HG03175 (cell line): Measurements from ENCODE around the gene CGB2.
"Not testable (repeated sequence)": the region's sequence is repeated elsewhere in the genome, so short reads cannot be mapped to it uniquely, and the experiment has no call there.

Experiments used
- ATAC-seq: cut with Tn5 transposase; IDR thresholded peaks from one replicate; pipeline ENCODE4 v1.9.1; 2021; ENCODE audit warnings: mild to moderate bottlenecking, moderate library complexity; ENCODE audit not compliant: unreplicated experiment

CGB2 gene

DNA sequence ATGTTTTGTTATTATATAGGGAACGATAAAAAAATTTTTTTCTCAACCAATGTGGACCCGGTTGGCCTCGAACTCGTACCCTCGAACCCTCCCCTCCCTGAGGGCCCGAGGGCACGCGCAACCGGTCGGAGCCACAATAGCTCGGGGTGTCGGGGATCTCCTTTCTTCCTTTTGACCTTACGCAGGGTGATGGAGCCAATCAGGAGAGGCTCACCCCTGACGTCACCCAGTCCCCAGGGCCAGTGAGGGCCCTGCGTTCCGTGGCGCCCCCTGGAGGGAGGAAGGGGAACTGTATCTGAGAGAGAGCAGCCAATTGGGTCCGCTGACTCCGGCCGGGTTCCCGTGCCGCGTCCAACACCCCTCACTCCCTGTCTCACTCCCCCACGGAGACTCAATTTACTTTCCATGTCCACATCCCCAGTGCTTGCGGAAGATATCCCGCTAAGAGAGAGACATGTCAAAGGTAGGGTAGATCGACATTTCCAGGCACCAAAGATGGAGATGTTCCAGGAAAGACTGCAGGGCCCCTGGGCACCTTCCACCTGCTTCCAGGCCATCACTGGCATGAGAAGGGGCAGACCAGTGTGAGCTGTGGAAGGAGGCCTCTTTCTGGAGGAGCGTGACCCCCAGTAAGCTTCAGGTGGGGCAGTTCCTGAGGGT, at the start of gene CGB2:
CGB2 (plus strand) TSS at position 249 of the 660 bp plus-strand sequence; CDS start at position 455, 206 bp downstream.
- not testable (repeated sequence) for ATAC-seq

DNA sequence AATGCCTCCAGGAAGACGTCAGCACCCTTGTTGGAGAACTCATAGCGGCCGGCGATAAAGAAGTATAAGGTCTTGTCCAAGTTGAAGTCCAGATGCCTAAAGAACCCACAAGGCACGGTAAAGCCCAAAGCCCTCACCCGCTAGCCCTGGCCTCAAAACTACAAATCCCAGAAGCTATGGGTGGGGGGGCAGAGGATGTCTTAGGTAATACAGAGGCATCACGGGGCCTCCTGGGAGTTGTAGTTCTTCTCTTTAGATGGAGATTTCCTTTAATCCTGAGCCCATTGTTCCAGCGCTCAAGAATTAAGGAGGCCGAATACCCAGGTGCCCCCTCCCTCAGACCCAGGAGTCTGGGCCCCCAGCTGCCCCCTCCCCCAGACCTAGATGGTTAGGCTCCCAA, 49.4 kb upstream of the CGB2 start:
- ATAC-seq = no peak

- ATAC-seq = no peak
These were observed 46.0 kb upstream of the CGB2 start for GRCh38 chr19:48985711-48986110.

- no peak for ATAC-seq
These were observed 45.5 kb upstream of the CGB2 start for GRCh38 chr19:48986211-48986610.

GRCh38 chr19:48987323-48987722, 44.4 kb upstream of the CGB2 start:
- no peak for ATAC-seq

GRCh38 chr19:48988286-48988685, 43.4 kb upstream of the CGB2 start:
- no peak for ATAC-seq

- no peak for ATAC-seq
These were observed 42.8 kb upstream of the CGB2 start for GRCh38 chr19:48988860-48989259.

DNA sequence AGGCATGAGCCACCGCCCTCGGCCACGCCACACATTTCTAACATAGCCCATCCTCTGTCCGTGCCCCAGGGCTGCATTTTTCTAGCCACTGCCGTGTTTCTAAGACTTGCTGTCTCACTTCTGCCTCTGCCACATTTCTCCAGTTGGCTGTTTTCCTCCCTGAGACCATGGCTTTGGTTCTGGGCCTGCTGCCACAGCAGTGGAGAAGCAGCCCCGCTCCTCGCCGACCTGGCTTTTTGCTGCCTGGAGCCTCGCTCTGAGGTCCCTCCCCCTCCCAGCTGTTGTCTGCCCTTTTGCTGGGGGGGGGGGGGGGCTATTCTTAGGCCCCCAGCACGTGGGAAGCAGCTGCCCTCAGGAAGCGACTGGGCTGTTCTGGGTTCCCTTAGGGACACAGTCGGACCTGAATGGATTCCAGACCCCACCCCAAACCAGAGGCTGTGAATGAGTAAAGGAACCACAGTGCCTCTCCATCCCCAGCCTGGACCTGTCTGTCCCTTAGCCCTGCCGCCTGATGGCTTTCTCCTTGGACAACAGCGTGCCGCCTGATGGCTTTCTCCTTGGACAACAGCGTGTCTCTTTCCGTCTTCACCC, 41.9 kb upstream of the CGB2 start:
- ATAC-seq = no peak

- ATAC-seq = no peak
These were observed 41.3 kb upstream of the CGB2 start for GRCh38 chr19:48990400-48990799.

GRCh38 chr19:48991011-48991609, 40.6 kb upstream of the CGB2 start:
- ATAC-seq = no peak

DNA sequence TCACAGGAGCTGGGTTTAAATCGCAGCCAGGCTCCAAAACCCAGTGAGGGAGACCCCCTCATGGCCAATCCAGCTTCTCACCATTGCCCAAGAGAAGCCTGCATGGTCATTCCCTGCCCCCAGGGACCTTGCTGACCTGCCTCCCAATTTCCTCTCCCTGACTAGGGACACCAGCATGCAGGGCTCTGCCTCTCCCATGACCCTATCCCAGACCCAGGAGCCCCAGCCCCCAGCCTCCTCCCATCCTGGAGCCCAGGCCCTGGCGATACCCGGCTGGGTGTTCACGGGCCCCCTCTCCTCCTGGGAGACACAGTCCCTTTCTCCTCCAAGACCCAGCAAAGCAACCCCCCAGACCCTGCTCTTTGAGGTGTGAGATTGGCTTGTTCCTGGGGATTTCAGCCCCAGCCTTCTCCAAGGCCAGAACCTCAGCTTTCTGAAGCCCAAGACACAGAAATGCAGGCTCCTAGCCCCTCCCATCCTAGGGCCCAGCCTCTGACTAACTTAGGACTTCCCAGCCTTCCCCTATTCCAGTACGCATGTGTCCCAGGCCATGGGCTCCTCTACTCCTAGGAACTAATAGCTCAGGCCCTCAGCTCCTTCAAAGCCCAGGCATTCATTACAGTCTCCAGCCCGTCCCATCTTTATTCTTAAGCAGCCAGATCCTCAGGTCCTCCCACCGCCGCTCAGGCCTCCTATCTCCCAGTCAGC, 39.7 kb upstream of the CGB2 start:
- ATAC-seq = no peak

GRCh38 chr19:48992581-48993174, 39.0 kb upstream of the CGB2 start:
- no peak for ATAC-seq

DNA sequence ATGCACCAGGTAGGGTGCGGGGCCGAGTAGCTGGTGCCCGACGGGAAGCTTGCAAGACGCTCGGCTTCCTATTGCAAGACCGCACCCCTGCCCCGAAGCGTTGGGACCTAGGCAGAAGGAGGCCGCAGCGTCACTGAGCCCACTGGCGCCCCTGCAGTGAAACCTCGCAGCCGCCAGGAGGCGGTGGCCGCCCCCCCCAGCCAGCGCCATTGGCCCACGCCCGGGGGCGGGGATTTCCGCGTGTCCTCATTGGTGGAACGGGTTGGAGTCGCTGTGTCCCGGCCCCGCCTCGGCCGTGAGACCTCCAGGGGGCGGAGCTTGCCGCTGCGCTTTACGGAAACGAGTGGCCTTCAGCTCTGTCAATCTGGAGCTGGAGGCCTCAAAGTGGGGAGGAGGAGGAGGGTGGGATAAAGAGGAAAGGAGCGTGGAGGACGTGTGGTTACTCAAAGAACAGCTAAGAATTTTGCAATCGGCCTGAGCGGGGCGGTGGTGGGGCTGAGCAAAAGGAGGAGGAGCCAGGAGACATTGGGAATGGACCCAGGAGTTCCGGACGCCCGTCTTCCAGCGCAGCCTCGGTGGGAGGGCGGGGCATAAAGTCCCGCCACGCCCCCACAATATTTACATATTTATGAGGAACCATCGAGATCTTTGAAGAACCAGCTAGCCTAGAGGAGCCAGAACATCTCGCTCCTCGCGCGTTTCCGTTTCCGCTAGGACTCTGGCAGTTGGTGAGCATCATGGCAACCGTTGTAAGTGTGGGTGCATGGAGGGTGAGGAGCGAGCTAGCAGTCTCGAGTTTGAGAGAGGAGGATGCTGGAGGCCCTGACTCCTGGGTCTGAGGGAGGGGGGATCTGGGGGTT, 38.3 kb upstream of the CGB2 start, which contains the start of the genes GYS1 and RUVBL2:
GYS1 (minus strand) TSS at position 135 of the 860 bp plus-strand sequence. CDS start 197 bp downstream, outside the sequence.
RUVBL2 (plus strand) TSS at position 713 of the 860 bp plus-strand sequence; CDS start at position 738, 25 bp downstream.
- ATAC-seq = peak; percentile 89

DNA sequence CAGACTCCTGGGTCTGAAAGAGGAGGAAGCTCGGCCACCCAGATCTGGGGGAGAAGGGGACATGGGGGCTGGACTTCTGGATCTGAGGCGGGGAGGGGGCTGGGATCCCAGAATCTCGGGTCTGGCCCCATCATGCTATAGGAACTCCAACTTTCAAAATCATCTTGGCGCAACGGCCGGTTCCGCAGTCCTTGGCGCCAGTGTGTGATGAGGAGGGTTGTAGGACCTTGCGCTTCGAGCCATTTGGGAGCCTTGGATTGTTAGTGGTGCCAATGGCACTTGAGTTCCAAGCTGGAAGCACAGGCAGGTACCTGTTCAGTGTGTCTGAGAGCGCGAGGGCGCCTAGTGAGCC, 37.7 kb upstream of the CGB2 start:
- no peak for ATAC-seq

- ATAC-seq = no peak
These were observed 33.7 kb upstream of the CGB2 start for GRCh38 chr19:48997972-48998371.

DNA sequence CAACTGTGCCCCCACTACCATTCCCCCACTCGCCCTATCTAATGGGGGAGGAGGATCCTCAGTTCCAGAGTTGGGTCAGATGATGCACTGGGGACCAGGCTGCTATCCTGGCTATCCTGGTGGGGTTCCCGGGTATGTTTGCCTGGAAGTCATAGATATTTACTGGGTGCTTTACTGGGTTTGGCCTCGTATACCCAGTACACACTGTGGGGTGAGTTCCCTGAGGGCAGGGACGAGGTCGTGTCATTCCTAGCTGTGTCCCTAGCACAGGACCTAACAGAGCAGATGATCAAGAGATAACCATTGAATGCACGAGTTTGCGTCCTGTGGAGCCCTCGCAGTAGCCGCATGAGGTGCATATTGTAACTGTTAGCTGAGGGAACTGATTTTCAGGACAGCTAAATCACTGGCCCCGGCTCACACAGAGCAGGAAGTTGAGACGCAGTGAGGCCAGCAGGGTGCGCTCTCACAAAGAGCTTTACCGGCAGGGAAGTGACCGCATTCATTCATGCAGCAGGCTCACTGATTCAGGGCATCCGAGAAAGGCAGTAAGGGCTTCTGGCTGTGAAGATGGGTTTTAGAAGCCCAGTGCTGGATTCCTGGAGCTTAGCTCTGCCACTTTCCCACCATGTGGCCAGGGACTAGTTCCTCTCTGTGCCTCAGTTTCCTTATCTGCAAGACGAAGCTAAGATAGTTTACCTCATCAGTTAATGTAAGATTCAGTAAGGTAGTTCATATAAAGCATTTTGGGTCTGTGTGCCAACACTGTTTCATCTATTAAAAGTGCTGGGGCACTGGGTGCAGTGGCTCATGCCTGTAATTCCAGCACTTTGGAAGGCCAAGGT, 32.0 kb upstream of the CGB2 start:
- no peak for ATAC-seq

- ATAC-seq = no peak
These were observed 27.6 kb upstream of the CGB2 start for GRCh38 chr19:49004133-49004532.

DNA sequence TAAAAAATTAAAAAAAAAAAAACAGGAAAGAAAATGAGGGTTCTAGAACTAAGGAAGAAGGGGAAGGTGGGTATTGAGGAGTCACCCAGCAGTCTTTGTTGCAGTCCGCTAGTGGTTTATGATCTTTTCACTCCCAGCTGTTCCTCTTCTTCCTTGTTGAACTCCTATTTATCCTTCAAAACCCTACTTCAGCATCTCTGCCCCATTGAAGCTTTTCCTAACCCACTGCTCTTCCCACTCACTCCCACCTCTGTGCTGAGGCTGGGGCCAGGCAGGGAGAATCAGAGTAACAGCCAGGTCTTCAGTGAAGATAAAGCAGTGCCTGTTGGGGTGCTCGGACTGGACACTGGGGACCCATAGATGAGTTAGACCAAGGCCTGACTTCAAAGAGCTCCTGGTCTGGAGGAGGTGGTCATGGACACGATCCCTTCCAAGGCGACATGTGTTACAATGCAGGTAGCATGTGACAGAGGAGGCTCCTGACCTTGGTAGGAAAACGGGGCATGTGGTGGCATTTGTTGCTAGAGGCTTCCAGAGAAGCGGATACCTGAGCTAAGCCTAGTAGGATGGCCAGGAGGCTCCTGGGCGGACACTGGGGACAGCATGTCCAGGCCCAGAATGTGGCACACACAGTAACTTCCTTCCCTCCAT, 26.6 kb upstream of the CGB2 start:
- no peak for ATAC-seq

DNA sequence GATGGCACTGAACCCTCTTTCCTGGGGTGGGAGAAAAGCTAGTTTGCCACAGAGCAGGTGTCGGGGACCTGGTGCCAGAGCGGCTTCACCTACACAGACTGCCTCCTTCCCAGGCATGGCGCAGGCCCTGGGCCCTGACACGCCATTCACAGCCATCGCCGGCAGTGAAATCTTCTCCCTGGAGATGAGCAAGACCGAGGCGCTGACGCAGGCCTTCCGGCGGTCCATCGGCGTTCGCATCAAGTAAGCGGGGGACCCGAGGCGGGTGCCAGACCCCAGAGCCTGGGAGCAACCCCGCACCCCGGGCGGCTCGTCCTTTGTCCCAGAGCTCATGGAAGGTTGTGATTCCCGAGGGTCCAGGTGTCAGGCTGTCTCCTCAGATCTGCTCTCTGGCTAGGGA, 24.8 kb upstream of the CGB2 start:
- no peak for ATAC-seq
